SKM-1 (cell line): Measurements from ENCODE around the gene PRDX2.
A peak's percentile ranks its signal among the peaks of the same experiment; 100 is the strongest.
"Not testable (repeated sequence)": the region's sequence is repeated elsewhere in the genome, so short reads cannot be mapped to it uniquely, and the experiment has no call there.

Experiments
- DNase-seq: peaks from one replicate; lab custom pipeline; 2025; ENCODE audit not compliant: unreplicated experiment; lab: John Stamatoyannopoulos, UW

The PRDX2 gene

GRCh38 chr19:12825254-12826131 lies 23.9 kb upstream of the PRDX2 start:
- no peak for DNase-seq

DNA sequence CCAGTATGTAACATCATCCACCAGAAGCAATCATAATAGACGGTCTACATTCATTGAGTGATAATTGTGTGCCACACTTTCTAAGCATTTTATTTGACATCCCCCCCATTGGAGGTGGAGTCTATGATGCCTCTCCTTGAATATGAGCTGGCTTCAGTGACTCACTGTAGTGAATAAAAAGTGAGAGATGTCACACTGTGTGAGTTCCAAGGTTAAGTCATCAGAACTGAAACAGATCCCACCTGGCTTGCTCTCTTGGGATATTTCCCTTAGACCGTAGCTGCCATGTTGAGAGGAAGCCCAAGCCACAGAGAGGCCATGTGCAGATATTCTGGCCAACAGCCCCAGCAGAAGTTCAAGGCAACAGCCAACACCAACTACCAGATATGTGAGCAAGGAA lies 20.2 kb upstream of the PRDX2 start:
- DNase-seq: no peak

- not testable (repeated sequence) for DNase-seq
These were observed 16.2 kb upstream of the PRDX2 start for GRCh38 chr19:12817810-12818209.

DNA sequence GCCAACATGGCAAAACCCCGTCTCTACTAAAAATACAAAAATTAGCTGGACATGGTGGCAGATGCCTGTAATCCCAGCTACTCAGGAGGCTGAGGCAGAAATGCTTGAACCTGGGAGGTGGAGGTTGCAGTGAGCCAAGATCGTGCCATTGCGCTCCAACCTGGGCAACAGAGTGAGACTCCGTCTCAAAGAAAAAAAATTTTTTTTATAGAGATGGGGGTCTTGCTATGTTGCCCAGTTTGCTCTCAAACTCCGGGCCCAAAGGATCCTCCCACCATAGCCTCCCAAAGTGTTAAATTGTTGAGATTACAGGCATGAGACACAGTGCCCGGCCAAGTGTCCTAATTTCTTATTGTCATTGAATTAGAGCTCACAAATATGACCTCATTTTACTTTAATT lies 15.6 kb upstream of the PRDX2 start:
- DNase-seq: not testable (repeated sequence)

- DNase-seq: no peak
These were observed 13.5 kb upstream of the PRDX2 start for GRCh38 chr19:12815088-12815487.

- peak; percentile 59 for DNase-seq
These were observed 4.9 kb upstream of the PRDX2 start, which contains the start of gene RNASEH2A for GRCh38 chr19:12806242-12807081. RNASEH2A (plus strand) TSS chr19:12806584; CDS start chr19:12806674, 90 bp downstream.

DNA sequence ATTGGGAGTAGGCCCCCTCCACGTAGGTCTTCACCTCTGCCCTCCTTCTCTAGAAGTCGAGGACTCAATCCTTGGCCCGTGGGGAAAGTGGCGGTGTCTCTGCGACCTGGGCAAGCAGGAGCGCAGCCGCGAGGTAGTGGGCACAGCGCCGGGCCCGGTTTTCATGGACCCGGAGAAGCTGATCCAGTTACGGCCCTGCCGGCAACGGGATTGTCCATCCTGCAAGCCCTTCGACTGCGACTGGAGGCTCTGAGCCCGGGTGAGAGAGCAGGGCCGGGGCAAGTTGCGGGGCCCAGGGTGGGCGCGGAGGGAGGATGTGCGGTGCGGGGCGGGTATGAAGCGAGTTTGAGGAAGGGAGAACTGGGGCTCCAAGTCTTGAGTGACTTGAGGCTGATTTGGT lies 2.5 kb upstream of the PRDX2 start:
- DNase-seq: no peak

- no peak for DNase-seq
These were observed 887 bp upstream of the PRDX2 start for GRCh38 chr19:12802267-12803106.

DNA sequence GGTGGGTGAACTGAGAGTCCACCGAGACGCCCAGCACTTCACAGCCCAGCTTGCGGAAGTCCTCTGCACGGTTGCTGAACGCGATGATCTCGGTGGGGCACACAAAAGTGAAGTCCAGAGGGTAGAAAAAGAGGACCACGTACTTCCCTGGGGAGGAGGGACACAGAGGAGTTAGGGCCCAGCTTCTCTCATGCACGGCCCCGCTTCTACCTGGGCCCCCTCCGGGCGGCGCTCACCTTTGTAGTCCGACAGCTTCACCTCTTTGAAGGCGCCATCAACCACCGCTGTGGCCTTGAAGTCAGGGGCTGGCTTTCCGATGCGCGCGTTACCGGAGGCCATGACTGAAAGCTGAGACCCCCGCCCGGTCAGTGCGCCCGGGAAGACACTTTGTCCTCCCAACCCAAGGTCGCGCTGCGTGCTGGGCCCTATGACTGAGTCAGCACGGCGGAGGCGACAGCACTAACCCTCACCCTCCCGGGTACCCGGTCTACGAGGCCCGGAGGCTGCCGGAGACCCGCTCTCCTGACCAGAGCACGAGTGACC lies 606 bp downstream of the PRDX2 start:
- DNase-seq: no peak

DNA sequence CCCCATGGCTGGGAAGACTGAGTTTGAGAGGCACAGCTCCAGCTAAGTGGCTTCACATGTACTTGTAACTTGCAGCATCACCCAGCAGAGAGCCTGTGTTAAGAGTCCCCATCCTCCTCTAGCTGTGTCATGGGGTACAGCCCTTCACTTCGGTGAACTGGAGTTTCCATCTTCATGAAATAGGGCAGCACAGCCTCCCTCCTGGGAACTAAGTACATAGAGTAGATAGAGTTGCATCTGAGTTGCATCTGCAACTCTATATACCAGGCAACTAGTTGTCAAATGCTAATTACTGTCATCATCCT lies 1.2 kb downstream of the PRDX2 start:
- DNase-seq: no peak

DNA sequence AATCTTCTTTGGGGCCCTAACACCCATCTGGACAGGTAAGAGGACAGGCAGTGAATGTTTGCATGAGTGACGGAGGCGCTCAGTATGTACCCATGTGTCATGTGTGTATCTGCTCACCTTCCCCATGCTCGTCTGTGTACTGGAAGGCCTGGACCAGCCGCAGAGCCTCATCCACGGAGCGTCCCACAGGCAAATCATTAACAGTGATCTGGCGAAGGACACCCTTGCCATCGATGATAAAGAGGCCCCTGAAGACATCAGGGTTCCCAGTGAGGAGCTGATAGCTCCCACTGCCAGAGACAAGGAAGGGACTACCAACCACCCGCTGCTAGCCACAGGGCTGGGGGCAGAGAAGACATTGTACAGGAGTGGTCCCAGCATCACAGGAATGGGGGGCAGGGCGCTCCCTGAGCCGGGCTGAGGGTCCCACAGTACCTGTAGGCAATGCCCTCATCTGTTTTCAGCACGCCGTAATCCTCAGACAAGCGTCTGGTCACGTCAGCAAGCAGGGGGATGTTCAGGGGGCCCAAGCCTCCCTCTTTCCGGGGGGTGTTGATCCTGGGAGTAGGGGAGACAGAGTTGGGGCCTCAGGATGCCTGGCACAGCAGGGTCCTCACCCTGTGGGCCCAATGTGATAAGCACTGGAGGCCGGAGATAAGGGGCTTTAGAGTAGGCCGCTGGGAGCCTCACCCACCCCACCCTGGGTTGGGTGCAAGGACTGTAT lies 1.7 kb downstream of the PRDX2 start:
- DNase-seq: no peak

DNA sequence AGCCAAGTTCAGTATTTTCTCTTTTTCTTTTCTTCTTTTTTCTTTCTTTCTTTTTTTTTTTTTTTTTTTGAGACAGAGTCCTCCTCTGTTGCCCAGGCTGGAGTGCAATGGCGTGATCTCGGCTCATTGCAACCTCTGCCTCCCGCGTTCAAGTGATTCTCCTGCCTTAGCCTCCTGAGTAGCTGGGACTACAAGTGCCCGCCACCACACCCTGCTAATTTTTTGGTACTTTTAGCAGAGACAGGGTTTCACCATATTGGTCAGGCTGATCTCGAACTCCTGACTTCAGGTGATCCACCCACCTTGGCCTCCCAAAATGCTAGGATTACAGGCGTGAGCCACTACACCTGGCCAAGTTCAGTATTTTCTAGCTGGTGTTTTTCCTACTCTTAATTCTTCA lies 4.0 kb downstream of the PRDX2 start:
- not testable (repeated sequence) for DNase-seq

- no peak for DNase-seq
These were observed 4.4 kb downstream of the PRDX2 start for GRCh38 chr19:12797141-12797587.

- peak; percentile 55 for DNase-seq
These were observed 5.2 kb downstream of the PRDX2 start for GRCh38 chr19:12796146-12797071.

DNA sequence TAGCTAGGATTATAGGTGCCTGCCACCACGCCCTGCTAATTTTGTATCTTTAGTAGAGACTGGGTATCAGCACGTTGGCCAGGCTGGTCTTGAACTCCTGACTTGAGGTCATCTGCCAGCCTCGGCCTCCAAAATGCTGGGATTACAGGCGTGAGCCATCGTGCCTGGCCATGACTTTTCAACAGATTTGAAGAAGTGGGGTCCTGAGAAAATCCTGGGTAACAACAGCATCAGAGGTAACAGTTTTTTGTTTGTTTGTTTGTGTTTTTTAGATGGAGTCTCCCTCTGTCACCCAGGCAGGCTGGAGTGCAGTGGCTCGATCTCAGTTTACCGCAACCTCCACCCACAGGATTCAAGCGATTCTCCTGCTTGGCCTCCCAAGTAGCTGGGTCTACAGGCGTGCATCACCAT lies 6.6 kb downstream of the PRDX2 start:
- no peak for DNase-seq

GRCh38 chr19:12794196-12794941 lies 7.2 kb downstream of the PRDX2 start:
- no peak for DNase-seq

- DNase-seq: peak; percentile 46
These were observed 8.1 kb downstream of the PRDX2 start for GRCh38 chr19:12793290-12794195.
